ENCODE measurements around the gene VGLL4. TPM values are rescaled to one million over a fixed set of nuclear protein-coding genes. Genes with fewer than 3 reads are reported as not detected.

VGLL4 gene
- total RNA-seq, 1 experiment from 2014 or later = 66.0 TPM

GRCh38 chr3:11637901-11638458 is 5.7 kb downstream of the VGLL4 start:
- Histone ChIP-seq H3K4me3 (ENCODE audit: low read depth in 2 of 2, low read length in 2 of 2) (peak overlapping the region; percentile 84 to 86), H3K27me3 (ENCODE audit: control insufficient read depth, insufficient read depth, low read length) (no peaks in the 10 kb centered on the region), H3K36me3 (ENCODE audit: control insufficient read depth, insufficient read depth, low read length) (no peaks in the 10 kb centered on the region; the same call in none of the 2 replicates), H3K9me3 (ENCODE audit: control insufficient read depth, insufficient read depth, low read depth, low read length) (no peaks in the 10 kb centered on the region), H3K27ac (ENCODE audit: low read length) (peak overlapping the region; percentile 99), H3K4me1 (ENCODE audit: control insufficient read depth, insufficient read depth, low read length) (peaks cover 45% of the 10 kb centered on the region)
- ChIA-PET POLR2A (interaction anchor here (0.6 to 1.2 kb wide), 3 partner anchors 36 to 135 kb away, joined by 3 read pairs; no protein-coding TSS in a partner anchor), CTCF (no interaction called here)
- TF ChIP-seq, protein P1, sequence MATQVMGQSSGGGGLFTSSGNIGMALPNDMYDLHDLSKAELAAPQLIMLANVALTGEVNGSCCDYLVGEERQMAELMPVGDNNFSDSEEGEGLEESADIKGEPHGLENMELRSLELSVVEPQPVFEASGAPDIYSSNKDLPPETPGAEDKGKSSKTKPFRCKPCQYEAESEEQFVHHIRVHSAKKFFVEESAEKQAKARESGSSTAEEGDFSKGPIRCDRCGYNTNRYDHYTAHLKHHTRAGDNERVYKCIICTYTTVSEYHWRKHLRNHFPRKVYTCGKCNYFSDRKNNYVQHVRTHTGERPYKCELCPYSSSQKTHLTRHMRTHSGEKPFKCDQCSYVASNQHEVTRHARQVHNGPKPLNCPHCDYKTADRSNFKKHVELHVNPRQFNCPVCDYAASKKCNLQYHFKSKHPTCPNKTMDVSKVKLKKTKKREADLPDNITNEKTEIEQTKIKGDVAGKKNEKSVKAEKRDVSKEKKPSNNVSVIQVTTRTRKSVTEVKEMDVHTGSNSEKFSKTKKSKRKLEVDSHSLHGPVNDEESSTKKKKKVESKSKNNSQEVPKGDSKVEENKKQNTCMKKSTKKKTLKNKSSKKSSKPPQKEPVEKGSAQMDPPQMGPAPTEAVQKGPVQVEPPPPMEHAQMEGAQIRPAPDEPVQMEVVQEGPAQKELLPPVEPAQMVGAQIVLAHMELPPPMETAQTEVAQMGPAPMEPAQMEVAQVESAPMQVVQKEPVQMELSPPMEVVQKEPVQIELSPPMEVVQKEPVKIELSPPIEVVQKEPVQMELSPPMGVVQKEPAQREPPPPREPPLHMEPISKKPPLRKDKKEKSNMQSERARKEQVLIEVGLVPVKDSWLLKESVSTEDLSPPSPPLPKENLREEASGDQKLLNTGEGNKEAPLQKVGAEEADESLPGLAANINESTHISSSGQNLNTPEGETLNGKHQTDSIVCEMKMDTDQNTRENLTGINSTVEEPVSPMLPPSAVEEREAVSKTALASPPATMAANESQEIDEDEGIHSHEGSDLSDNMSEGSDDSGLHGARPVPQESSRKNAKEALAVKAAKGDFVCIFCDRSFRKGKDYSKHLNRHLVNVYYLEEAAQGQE (IDR thresholded peaks at IDR 0.05; ENCODE audit: insufficient read depth in 1 of 2, low read depth in 2 of 2, low read length in 1 of 2) = no peak
- TF ChIP-seq SIN3A (IDR thresholded peaks at IDR 0.05; ENCODE audit: borderline replicate concordance, insufficient read depth, low read depth, low read length) (no peak), TCF7L2 (IDR thresholded peaks at IDR 0.05; ENCODE audit: low read depth, low read length) (no peak), CTCF (IDR thresholded peaks at IDR 0.05) (no peak), POLR2AphosphoS5 (IDR thresholded peaks at IDR 0.05; ENCODE audit: low read depth, low read length) (no peak)
- DNase-seq (ENCODE audit: low read depth, low spot score) = no peak
- BruUV-seq (replicated peaks) = no TSS peak
- intact Hi-C loops (cut with micrococcal nuclease; ENCODE audit: unreplicated experiment) = no loop called here
- ATAC-seq = no peak
- in situ Hi-C loops (cut with HindIII; ENCODE audit: low pct_unique_long_range_greater_than_20kb, low sequenced_read_pairs) = no loop called here

GRCh38 chr3:11636394-11636770 is 7.3 kb downstream of the VGLL4 start:
- intact Hi-C loops (cut with micrococcal nuclease; ENCODE audit: unreplicated experiment) (no loop called here), in situ Hi-C loops (cut with HindIII; ENCODE audit: low pct_unique_long_range_greater_than_20kb, low sequenced_read_pairs) (no loop called here)
- ChIA-PET POLR2A (no interaction called here), CTCF (no interaction called here)
- ATAC-seq (no peak), DNase-seq (ENCODE audit: low read depth, low spot score) (no peak)
- H3K4me1 ChIP-seq (ENCODE audit: control insufficient read depth, insufficient read depth, low read length) = peaks cover 61% of the 10 kb centered on the region
- no peaks in the 10 kb centered on the region for H3K9me3 ChIP-seq (ENCODE audit: control insufficient read depth, insufficient read depth, low read depth, low read length)
- no TSS peak for BruUV-seq (replicated peaks)
- peak overlapping the region; percentile 99 for H3K27ac ChIP-seq (ENCODE audit: low read length)
- TF ChIP-seq, protein P1 (IDR thresholded peaks at IDR 0.05; ENCODE audit: insufficient read depth in 1 of 2, low read depth in 2 of 2, low read length in 1 of 2) = no peak
- TF ChIP-seq TCF7L2 (IDR thresholded peaks at IDR 0.05; ENCODE audit: low read depth, low read length) = no peak
- TF ChIP-seq CTCF (IDR thresholded peaks at IDR 0.05) = no peak
- TF ChIP-seq POLR2AphosphoS5 (IDR thresholded peaks at IDR 0.05; ENCODE audit: low read depth, low read length) = no peak
- no peak for TF ChIP-seq SIN3A (IDR thresholded peaks at IDR 0.05; ENCODE audit: borderline replicate concordance, insufficient read depth, low read depth, low read length)
- no peaks in the 10 kb centered on the region for H3K27me3 ChIP-seq (ENCODE audit: control insufficient read depth, insufficient read depth, low read length)
- H3K4me3 ChIP-seq (ENCODE audit: low read depth in 2 of 2, low read length in 2 of 2) = peak overlapping the region; percentile 3 to 23; a peak in 1 of 4 replicates
- no peaks in the 10 kb centered on the region; the same call in 1 of the 2 replicates for H3K36me3 ChIP-seq (ENCODE audit: control insufficient read depth, insufficient read depth, low read length)
